Smooth muscle cell (in vitro differentiated cells): ENCODE data around the gene B2M. TPM values are rescaled to one million over a fixed set of nuclear protein-coding genes. Genes with fewer than 3 reads are reported as not detected.
"Not testable (repeated sequence)": the region's sequence is repeated elsewhere in the genome, so short reads cannot be mapped to it uniquely, and the experiment has no call there.

ENCODE experiments used
- DNase-seq: peaks from one replicate; lab custom pipeline; 2025; ENCODE audit not compliant: unreplicated experiment; lab: John Stamatoyannopoulos, UW
- H2AFZ ChIP-seq: fragments of 200-600 bp; sonication (generic); 2 replicates; pipeline ENCODE4 v1.6.0; 2016; ENCODE audit warnings: antibody characterized with exemption, low read depth, mild to moderate bottlenecking
- H3F3A ChIP-seq: fragments of 200-600 bp; sonication (generic); 2 replicates; pipeline ENCODE4 v1.6.0; 2017; ENCODE audit warnings: antibody characterized with exemption, low read depth
- H3K27ac ChIP-seq: fragments of 200-600 bp; sonication (generic); 2 replicates; pipeline ENCODE4 v1.5.1; 2016; ENCODE audit warnings: low read depth, mild to moderate bottlenecking
- H3K27me3 ChIP-seq: fragments of 200-600 bp; sonication (generic); 2 replicates; pipeline ENCODE4 v1.6.1; 2016; ENCODE audit warnings: low read depth, mild to moderate bottlenecking
- H3K36me3 ChIP-seq: fragments of 200-600 bp; sonication (generic); 2 replicates; pipeline ENCODE4 v1.5.1; 2016; ENCODE audit warnings: low read depth
- H3K4me1 ChIP-seq: fragments of 200-600 bp; sonication (generic); 2 replicates; pipeline ENCODE4 v1.5.1; 2016; ENCODE audit warnings: low read depth
- H3K4me2 ChIP-seq: fragments of 200-600 bp; sonication (generic); 2 replicates; pipeline ENCODE4 v1.6.0; 2016; ENCODE audit warnings: mild to moderate bottlenecking
- H3K4me3 ChIP-seq: fragments of 200-600 bp; sonication (generic); 2 replicates; pipeline ENCODE4 v1.5.1; 2016; ENCODE audit warnings: mild to moderate bottlenecking
- H3K79me2 ChIP-seq: fragments of 200-600 bp; sonication (generic); 2 replicates; pipeline ENCODE4 v1.6.0; 2016; ENCODE audit warnings: low read depth, mild to moderate bottlenecking
- H3K9ac ChIP-seq: fragments of 200-600 bp; sonication (generic); 2 replicates; pipeline ENCODE4 v1.6.0; 2016; ENCODE audit warnings: low read depth
- H3K9me3 ChIP-seq: fragments of 200-600 bp; sonication (generic); replicated peaks from 2 replicates; pipeline ENCODE4 v1.5.1; 2016; ENCODE audit warnings: low read depth
- H4K20me1 ChIP-seq: fragments of 200-600 bp; sonication (generic); 2 replicates; pipeline ENCODE4 v1.6.0; 2016; ENCODE audit warnings: low read depth
- WGBS: methylation state at CpG from one replicate; pipeline ENCODE4 v1.1.7; 2016; ENCODE audit warnings: low lambda C conversion rate; 5-methylcytosine and 5-hydroxymethylcytosine counted together
- polyA plus RNA-seq: library from polyadenylated mRNA; unstranded; fragments of >200 nt; fragmentation: Nextera tagmentation; extraction: Ambion mirVana; gene quantifications from 2 replicates; pipeline ENCODE4 v1.2.1, GENCODE V29; 2016
- total RNA-seq: library from RNA; depleted of rRNA; stranded (reverse); fragments of >200 nt; gene quantifications from 2 replicates; pipeline ENCODE4 v1.2.3, GENCODE V29; 2014
- TF ChIP-seq, protein P1 (sequence below): fragments of 200-600 bp; sonication (generic); IDR thresholded peaks from 2 replicates; pipeline ENCODE4 v1.5.1; 2017; ENCODE audit warnings: borderline replicate concordance, mild to moderate bottlenecking, antibody characterized with exemption; ENCODE audit not compliant: insufficient read depth, poor library complexity, severe bottlenecking

Gene B2M
- total and polyA plus RNA-seq, 2 experiments from 2014 or later, result 1,861 to 2,067 TPM

DNA sequence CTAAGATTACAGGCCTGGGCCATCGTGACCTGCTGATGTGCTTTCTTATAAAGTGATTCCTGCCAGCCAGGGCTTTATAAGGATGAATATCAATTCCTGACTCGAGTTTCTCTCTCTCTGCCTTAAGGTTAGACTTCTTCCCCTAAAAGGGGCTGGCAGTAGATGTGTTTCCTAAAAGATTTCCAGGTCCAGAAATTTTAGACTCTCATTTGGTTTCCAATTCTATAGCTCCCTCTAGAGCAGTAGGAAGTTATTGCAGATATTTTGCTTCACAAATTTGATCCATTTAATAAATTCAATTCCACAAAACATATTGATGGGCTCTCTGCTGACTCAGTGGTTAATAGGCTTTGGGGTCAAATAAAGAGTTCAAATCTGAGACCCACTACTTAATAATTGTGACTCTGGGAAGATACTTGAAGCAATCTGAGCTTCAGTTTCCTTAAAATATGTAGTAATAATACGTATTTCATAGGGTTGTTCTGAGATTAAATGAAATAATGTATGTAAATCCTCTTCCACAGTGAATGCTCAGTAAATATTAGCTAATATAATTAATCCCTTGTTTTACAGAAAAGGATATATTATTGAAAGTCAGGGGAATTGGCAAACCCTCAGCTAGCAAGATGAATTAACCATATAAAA, 27.1 kb downstream of the B2M start:
- no peak for DNase-seq
- Histone ChIP-seq H3K27me3 (no peaks in the 10 kb centered on the region), H2AFZ (no peak overlapping the region), H3K9me3 (no peaks in the 10 kb centered on the region), H3K79me2 (no peaks in the 10 kb centered on the region), H3F3A (peaks cover 12% of the 10 kb centered on the region), H3K9ac (no peak overlapping the region), H3K4me2 (no peak overlapping the region), H3K36me3 (no peaks in the 10 kb centered on the region), H3K4me1 (no peaks in the 10 kb centered on the region), H4K20me1 (no peaks in the 10 kb centered on the region), H3K4me3 (no peak overlapping the region), H3K27ac (no peak overlapping the region)
- 67% methylated on average over 3 of the region's 3 CpGs for WGBS
- TF ChIP-seq, protein P1, sequence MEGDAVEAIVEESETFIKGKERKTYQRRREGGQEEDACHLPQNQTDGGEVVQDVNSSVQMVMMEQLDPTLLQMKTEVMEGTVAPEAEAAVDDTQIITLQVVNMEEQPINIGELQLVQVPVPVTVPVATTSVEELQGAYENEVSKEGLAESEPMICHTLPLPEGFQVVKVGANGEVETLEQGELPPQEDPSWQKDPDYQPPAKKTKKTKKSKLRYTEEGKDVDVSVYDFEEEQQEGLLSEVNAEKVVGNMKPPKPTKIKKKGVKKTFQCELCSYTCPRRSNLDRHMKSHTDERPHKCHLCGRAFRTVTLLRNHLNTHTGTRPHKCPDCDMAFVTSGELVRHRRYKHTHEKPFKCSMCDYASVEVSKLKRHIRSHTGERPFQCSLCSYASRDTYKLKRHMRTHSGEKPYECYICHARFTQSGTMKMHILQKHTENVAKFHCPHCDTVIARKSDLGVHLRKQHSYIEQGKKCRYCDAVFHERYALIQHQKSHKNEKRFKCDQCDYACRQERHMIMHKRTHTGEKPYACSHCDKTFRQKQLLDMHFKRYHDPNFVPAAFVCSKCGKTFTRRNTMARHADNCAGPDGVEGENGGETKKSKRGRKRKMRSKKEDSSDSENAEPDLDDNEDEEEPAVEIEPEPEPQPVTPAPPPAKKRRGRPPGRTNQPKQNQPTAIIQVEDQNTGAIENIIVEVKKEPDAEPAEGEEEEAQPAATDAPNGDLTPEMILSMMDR, result peak; percentile 78

DNA sequence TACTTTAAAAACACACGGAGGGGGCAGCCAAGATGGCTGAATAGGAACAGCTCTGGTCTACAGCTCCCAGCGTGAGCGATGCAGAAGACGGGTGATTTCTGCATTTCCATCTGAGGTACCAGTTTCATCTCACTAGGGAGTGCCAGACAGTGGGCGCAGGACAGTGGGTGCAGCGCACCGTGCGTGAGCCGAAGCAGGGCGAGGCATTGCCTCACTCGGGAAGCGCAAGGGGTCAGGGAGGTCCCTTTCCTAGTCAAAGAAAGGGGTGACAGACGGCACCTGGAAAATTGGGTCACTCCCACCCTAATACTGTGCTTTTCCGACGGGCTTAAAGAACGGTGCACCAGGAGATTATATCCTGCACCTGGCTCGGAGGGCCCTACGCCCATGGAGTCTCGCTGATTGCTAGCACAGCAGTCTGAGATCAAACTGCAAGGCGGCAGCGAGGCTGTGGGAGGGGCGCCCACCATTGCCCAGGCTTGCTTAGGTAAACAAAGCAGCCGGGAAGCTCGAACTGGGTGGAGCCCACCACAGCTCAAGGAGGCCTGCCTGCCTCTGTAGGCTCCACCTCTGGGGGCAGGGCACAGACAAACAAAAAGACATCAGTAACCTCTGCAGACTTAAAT, 28.0 kb downstream of the B2M start:
- not testable (repeated sequence) for H3K4me2 ChIP-seq, H3K27me3 ChIP-seq, H4K20me1 ChIP-seq, H3K36me3 ChIP-seq, H3K4me1 ChIP-seq, H3K9me3 ChIP-seq, DNase-seq, H3K4me3 ChIP-seq, H3K79me2 ChIP-seq, H2AFZ ChIP-seq, H3K9ac ChIP-seq, H3K27ac ChIP-seq
- peaks cover 12% of the 10 kb centered on the region for H3F3A ChIP-seq
- 93% methylated on average over 21 of the region's 24 CpGs for WGBS

DNA sequence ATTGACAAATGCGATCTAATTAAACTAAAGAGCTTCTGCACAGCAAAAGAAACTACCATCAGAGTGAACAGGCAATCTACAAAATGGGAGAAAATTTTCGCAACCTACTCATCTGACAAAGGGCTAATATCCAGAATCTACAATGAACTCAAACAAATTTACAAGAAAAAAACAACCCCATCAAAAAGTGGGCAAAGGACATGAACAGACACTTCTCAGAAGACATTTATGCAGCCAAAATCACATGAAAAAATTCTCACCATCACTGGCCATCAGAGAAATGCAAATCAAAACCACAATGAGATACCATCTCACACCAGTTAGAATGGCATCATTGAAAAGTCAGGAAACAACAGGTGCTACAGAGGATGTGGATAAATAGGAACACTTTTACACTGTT, 32.1 kb downstream of the B2M start:
- H3F3A ChIP-seq, H3K9ac ChIP-seq, H2AFZ ChIP-seq, H3K27ac ChIP-seq, DNase-seq, H3K27me3 ChIP-seq, H3K79me2 ChIP-seq, H4K20me1 ChIP-seq, H3K9me3 ChIP-seq, H3K4me3 ChIP-seq, H3K4me1 ChIP-seq, H3K36me3 ChIP-seq, H3K4me2 ChIP-seq: not testable (repeated sequence)
- 96% methylated on average over 2 of the region's 2 CpGs for WGBS

DNA sequence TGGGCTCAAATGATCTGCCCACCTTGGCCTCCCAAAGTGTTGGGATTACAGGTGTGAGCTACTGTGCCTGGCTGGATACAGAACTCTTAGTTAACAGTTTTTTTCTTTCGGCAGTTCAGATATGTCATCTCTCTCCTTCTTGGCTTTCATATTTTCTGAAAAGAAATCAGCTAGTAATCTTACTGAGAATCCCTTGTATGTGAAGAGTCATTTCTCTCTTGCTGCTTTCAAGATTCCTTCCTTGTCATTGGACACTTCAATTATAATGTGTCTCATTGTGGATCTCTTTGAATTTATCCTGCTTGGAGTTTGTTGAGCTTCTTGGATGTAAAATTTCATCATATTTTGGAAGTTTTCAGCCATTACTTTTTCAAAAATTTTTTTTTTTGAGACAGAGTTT, 42.0 kb downstream of the B2M start:
- H3K4me3 ChIP-seq, result no peak overlapping the region
- H3K4me2 ChIP-seq, result no peak overlapping the region
- H3K79me2 ChIP-seq, result no peaks in the 10 kb centered on the region
- H2AFZ ChIP-seq, result no peak overlapping the region
- H3K9me3 ChIP-seq, result peaks cover 2% of the 10 kb centered on the region
- no peaks in the 10 kb centered on the region for H3F3A ChIP-seq
- no peaks in the 10 kb centered on the region for H3K4me1 ChIP-seq
- H3K36me3 ChIP-seq, result no peaks in the 10 kb centered on the region
- no peaks in the 10 kb centered on the region for H4K20me1 ChIP-seq
- WGBS, result 95% methylated on average over 1 of the region's 1 CpG
- no peak overlapping the region for H3K9ac ChIP-seq
- peaks cover 12% of the 10 kb centered on the region for H3K27me3 ChIP-seq
- no peak for DNase-seq
- TF ChIP-seq, protein P1, result no peak
- no peak overlapping the region for H3K27ac ChIP-seq
